HEK293 (cell line): ENCODE results near the gene GALNT11.

Source experiments
- CTCF ChIA-PET: fragments of 350-600 bp; formaldehyde crosslinking; extraction: SDS; loops from one replicate; lab custom pipeline; 2021; ENCODE audit warnings: antibody characterized with exemption; lab: Yijun Ruan, JAX
- POLR2A ChIA-PET: fragments of 300-600 bp; formaldehyde crosslinking; extraction: SDS; loops from one replicate; lab custom pipeline; 2020; ENCODE audit warnings: antibody characterized with exemption, inconsistent platforms; lab: Yijun Ruan, JAX
- H3K27ac ChIP-seq: fragments of 200-500 bp; sonication (Bioruptor generic); 2 replicates; pipeline ENCODE4 v1.5.1; 2014; ENCODE audit warnings: low read depth, low read length, control low read depth, inconsistent platforms; ENCODE audit errors: extremely low read depth
- H3K36me3 ChIP-seq, 2 experiments: fragments of 200-500 bp in 1 of 2; sonication (Bioruptor generic) in 1 of 2; 1 replicate in 1 of 2; 2 replicates in 1 of 2; pipeline ENCODE4 v1.5.1; 2014 to 2017; ENCODE audit warnings: inconsistent platforms in 2 of 2, low read length in 2 of 2; ENCODE audit not compliant: control insufficient read depth in 2 of 2, insufficient read depth in 1 of 2
- H3K4me1 ChIP-seq: fragments of 200-500 bp; sonication (Bioruptor generic); 2 replicates; pipeline ENCODE4 v1.5.1; 2014; ENCODE audit warnings: mild to moderate bottlenecking, low read length, inconsistent platforms; ENCODE audit not compliant: control insufficient read depth, insufficient read depth
- H3K4me3 ChIP-seq: 2 replicates; pipeline ENCODE4 v1.5.1; 2011; ENCODE audit warnings: low read depth, mild to moderate bottlenecking, control low read depth, low read length, moderate library complexity
- H3K9me3 ChIP-seq: fragments of 200-500 bp; sonication (Bioruptor generic); 2 replicates; pipeline ENCODE4 v1.5.1; 2014; ENCODE audit warnings: low read depth, low read length, inconsistent platforms; ENCODE audit not compliant: control insufficient read depth, insufficient read depth
- GLI4 ChIP-seq: fragments of 450-650 bp; formaldehyde crosslinking; IDR thresholded peaks from 2 replicates; pipeline ENCODE4 v1.5.1; 2016; ENCODE audit warnings: missing biosample characterization, missing genetic modification characterization
- OSR2 ChIP-seq: fragments of 450-650 bp; formaldehyde crosslinking; IDR thresholded peaks from 2 replicates; pipeline ENCODE4 v1.5.1; 2016; ENCODE audit warnings: missing biosample characterization, missing genetic modification characterization
- PRDM1 ChIP-seq: fragments of 450-650 bp; formaldehyde crosslinking; IDR thresholded peaks from 2 replicates; pipeline ENCODE4; 2016; ENCODE audit warnings: missing biosample characterization, missing genetic modification characterization
- RBAK ChIP-seq: fragments of 450-650 bp; formaldehyde crosslinking; IDR thresholded peaks from 2 replicates; pipeline ENCODE4 v1.5.1; 2016; ENCODE audit warnings: missing biosample characterization, missing genetic modification characterization
- SCRT2 ChIP-seq: fragments of 450-650 bp; formaldehyde crosslinking; IDR thresholded peaks from 2 replicates; pipeline ENCODE4 v1.5.1; 2016; ENCODE audit warnings: missing biosample characterization, missing genetic modification characterization
- ZBTB48 ChIP-seq: fragments of 450-650 bp; formaldehyde crosslinking; IDR thresholded peaks from 2 replicates; pipeline ENCODE4 v1.5.1; 2016; ENCODE audit warnings: missing biosample characterization, missing genetic modification characterization
- ZFP41 ChIP-seq: fragments of 450-650 bp; formaldehyde crosslinking; IDR thresholded peaks from 2 replicates; pipeline ENCODE4 v1.5.1; 2016; ENCODE audit warnings: missing biosample characterization, missing genetic modification characterization, borderline replicate concordance
- ZNF146 ChIP-seq: fragments of 450-650 bp; formaldehyde crosslinking; IDR thresholded peaks from 2 replicates; pipeline ENCODE4 v1.5.1; 2016; ENCODE audit warnings: missing biosample characterization, missing genetic modification characterization
- ZNF366 ChIP-seq: fragments of 450-650 bp; formaldehyde crosslinking; conservative IDR thresholded peaks from 2 replicates; pipeline ENCODE4 v1.5.1; 2016; ENCODE audit warnings: missing biosample characterization, missing genetic modification characterization
- ZNF521 ChIP-seq: fragments of 450-650 bp; formaldehyde crosslinking; IDR thresholded peaks from 2 replicates; pipeline ENCODE4 v1.5.1; 2017; ENCODE audit warnings: missing biosample characterization, mild to moderate bottlenecking, missing genetic modification characterization
- ZNF544 ChIP-seq: fragments of 450-650 bp; formaldehyde crosslinking; IDR thresholded peaks from 2 replicates; pipeline ENCODE4 v1.5.0; 2017; ENCODE audit warnings: missing biosample characterization, missing genetic modification characterization
- ZNF610 ChIP-seq: fragments of 450-650 bp; formaldehyde crosslinking; IDR thresholded peaks from 2 replicates; pipeline ENCODE4 v1.5.1; 2016; ENCODE audit warnings: missing biosample characterization, missing genetic modification characterization, borderline replicate concordance
- ZNF664 ChIP-seq: fragments of 450-650 bp; formaldehyde crosslinking; IDR thresholded peaks from 2 replicates; pipeline ENCODE4 v1.5.1; 2016; ENCODE audit warnings: missing biosample characterization, missing genetic modification characterization
- ZNF707 ChIP-seq: fragments of 450-650 bp; formaldehyde crosslinking; IDR thresholded peaks from 2 replicates; pipeline ENCODE4 v1.5.1; 2016; ENCODE audit warnings: missing biosample characterization, missing genetic modification characterization
- ZNF747 ChIP-seq: fragments of 450-650 bp; formaldehyde crosslinking; IDR thresholded peaks from 2 replicates; pipeline ENCODE4 v1.5.1; 2016; ENCODE audit warnings: missing biosample characterization, missing genetic modification characterization
- ZNF791 ChIP-seq: fragments of 450-650 bp; formaldehyde crosslinking; IDR thresholded peaks from 2 replicates; pipeline ENCODE4 v1.5.1; 2016; ENCODE audit warnings: missing biosample characterization, missing genetic modification characterization
- ZNF837 ChIP-seq: fragments of 450-650 bp; formaldehyde crosslinking; IDR thresholded peaks from 2 replicates; pipeline ENCODE4 v1.5.1; 2016; ENCODE audit warnings: missing biosample characterization, missing genetic modification characterization
- TF ChIP-seq, protein P1 (sequence below): fragments of 450-650 bp; formaldehyde crosslinking; IDR thresholded peaks from 2 replicates; pipeline ENCODE4 v1.5.1; 2016; ENCODE audit warnings: missing biosample characterization, missing genetic modification characterization
- TF ChIP-seq, protein P2 (sequence below): fragments of 450-650 bp; formaldehyde crosslinking; IDR thresholded peaks from 2 replicates; pipeline ENCODE4 v1.5.0; 2017; ENCODE audit warnings: missing biosample characterization, missing genetic modification characterization, borderline replicate concordance
- TF ChIP-seq, protein P3 (sequence below): fragments of 450-650 bp; formaldehyde crosslinking; IDR thresholded peaks from 2 replicates; pipeline ENCODE4 v1.5.1; 2016; ENCODE audit warnings: missing biosample characterization, missing genetic modification characterization

Gene GALNT11

DNA sequence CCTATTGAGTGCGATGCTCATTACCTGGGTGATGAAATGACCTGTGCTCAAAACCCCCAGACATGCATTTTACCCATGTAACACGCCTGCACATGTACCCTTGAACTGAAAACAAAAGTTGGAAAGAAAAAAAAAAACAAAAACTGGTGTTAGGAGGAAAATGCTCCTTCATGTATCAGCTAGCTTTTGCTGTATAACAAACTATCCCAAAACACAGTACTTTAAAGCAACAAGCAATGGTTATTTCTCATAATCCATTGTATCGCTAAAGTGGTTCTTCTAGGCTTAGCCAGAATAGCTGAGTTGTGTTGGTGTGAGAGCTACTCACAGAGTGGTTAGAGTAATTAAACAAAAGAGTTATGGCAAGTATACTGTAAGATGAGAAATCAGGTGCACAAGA, 12.2 kb upstream of the GALNT11 start:
- CTCF ChIA-PET = interaction anchor here (0.6 to 1.4 kb wide), 2 partner anchors 73 to 231 kb away, joined by 3 read pairs; no protein-coding TSS in a partner anchor
- POLR2A ChIA-PET = no interaction called here
- H3K36me3 ChIP-seq = no peaks in the 10 kb centered on the region

DNA sequence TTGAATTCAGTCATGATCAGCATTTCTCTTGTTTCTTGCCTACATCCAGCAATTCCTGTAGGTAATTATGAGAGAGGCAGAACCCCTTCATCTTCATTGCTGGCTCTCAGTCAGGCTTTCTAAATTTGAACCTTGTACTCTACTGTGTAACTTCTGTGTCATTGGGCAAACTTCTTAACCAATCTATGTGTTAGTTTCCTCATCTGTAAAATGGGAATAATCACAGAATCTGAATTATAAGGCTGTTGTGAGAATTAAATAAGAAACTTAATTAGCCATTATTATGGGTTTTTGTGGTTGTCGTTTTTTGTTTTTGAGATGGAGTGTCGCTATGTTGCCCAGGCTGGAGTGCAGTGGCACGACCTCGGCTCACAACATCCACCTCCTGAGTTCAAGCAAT, 11.5 kb upstream of the GALNT11 start:
- TF ChIP-seq ZNF664 (tag by site-specific recombination) (no peak), RBAK (tag by site-specific recombination) (no peak), ZNF707 (tag by site-specific recombination) (no peak), SCRT2 (no peak), OSR2 (no peak), ZNF521 (tag by site-specific recombination) (no peak), ZNF366 (tag by site-specific recombination) (no peak), PRDM1 (tag by site-specific recombination) (no peak), ZNF747 (tag by site-specific recombination) (no peak), ZNF610 (tag by site-specific recombination) (no peak)
- ChIA-PET CTCF (interaction anchor here (0.6 to 1.4 kb wide), 2 partner anchors 22 to 231 kb away, joined by 3 read pairs; no protein-coding TSS in a partner anchor), POLR2A (no interaction called here)
- Histone ChIP-seq H3K9me3 (no peaks in the 10 kb centered on the region), H3K27ac (no peak overlapping the region), H3K4me1 (no peaks in the 10 kb centered on the region), H3K36me3 (no peaks in the 10 kb centered on the region), H3K4me3 (no peak overlapping the region)

More for the DNA sequence above, 12.2 kb upstream of the GALNT11 start:
- no peak overlapping the region for H3K27ac ChIP-seq
- TF ChIP-seq ZNF544 (tag by site-specific recombination) (no peak), RBAK (tag by site-specific recombination) (peak; percentile 98)
- TF ChIP-seq, protein P1, sequence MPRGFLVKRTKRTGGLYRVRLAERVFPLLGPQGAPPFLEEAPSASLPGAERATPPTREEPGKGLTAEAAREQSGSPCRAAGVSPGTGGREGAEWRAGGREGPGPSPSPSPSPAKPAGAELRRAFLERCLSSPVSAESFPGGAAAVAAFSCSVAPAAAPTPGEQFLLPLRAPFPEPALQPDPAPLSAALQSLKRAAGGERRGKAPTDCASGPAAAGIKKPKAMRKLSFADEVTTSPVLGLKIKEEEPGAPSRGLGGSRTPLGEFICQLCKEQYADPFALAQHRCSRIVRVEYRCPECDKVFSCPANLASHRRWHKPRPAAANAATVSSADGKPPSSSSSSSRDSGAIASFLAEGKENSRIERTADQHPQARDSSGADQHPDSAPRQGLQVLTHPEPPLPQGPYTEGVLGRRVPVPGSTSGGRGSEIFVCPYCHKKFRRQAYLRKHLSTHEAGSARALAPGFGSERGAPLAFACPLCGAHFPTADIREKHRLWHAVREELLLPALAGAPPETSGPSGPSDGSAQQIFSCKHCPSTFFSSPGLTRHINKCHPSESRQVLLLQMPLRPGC (tag by site-specific recombination) = no peak
- TF ChIP-seq, all 188 proteins: peak for 1
- H3K4me3 ChIP-seq = no peak overlapping the region
- no peaks in the 10 kb centered on the region for H3K9me3 ChIP-seq
- no peaks in the 10 kb centered on the region for H3K4me1 ChIP-seq

DNA sequence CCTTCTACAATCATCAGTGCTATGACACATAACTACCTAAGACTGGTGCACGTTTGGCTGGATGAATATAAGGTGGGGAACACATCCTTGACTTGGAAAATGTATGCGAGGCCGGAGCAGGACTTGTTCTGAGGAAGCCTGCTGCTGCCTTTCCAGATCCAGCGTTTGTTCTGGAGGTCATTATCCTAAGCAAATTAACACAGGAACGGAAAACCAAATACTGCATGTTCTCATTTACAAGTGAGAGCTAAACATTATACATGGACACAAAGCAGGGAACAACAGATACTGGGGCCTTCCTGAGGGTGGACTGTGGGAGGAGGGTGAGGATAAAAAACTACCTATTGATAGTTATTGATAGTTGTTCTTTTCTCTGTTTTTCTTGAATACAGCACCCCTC, 10.8 kb upstream of the GALNT11 start:
- POLR2A ChIA-PET = no interaction called here
- Histone ChIP-seq H3K27ac (no peak overlapping the region), H3K9me3 (no peaks in the 10 kb centered on the region), H3K36me3 (no peaks in the 10 kb centered on the region), H3K4me1 (no peaks in the 10 kb centered on the region), H3K4me3 (no peak overlapping the region)
- CTCF ChIA-PET = no interaction called here
- TF ChIP-seq, protein P2, sequence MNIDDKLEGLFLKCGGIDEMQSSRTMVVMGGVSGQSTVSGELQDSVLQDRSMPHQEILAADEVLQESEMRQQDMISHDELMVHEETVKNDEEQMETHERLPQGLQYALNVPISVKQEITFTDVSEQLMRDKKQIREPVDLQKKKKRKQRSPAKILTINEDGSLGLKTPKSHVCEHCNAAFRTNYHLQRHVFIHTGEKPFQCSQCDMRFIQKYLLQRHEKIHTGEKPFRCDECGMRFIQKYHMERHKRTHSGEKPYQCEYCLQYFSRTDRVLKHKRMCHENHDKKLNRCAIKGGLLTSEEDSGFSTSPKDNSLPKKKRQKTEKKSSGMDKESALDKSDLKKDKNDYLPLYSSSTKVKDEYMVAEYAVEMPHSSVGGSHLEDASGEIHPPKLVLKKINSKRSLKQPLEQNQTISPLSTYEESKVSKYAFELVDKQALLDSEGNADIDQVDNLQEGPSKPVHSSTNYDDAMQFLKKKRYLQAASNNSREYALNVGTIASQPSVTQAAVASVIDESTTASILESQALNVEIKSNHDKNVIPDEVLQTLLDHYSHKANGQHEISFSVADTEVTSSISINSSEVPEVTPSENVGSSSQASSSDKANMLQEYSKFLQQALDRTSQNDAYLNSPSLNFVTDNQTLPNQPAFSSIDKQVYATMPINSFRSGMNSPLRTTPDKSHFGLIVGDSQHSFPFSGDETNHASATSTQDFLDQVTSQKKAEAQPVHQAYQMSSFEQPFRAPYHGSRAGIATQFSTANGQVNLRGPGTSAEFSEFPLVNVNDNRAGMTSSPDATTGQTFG = no peak
- TF ChIP-seq, protein P3, sequence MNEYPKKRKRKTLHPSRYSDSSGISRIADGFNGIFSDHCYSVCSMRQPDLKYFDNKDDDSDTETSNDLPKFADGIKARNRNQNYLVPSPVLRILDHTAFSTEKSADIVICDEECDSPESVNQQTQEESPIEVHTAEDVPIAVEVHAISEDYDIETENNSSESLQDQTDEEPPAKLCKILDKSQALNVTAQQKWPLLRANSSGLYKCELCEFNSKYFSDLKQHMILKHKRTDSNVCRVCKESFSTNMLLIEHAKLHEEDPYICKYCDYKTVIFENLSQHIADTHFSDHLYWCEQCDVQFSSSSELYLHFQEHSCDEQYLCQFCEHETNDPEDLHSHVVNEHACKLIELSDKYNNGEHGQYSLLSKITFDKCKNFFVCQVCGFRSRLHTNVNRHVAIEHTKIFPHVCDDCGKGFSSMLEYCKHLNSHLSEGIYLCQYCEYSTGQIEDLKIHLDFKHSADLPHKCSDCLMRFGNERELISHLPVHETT = no peak
- no peak for TF ChIP-seq ZNF146 (tag by site-specific recombination)
- no peak for TF ChIP-seq ZNF791 (tag by site-specific recombination)
- no peak for TF ChIP-seq ZFP41
- TF ChIP-seq ZNF837 (tag by site-specific recombination) = no peak
- TF ChIP-seq GLI4 (tag by site-specific recombination) = no peak
- no peak for TF ChIP-seq RBAK (tag by site-specific recombination)
- no peak for TF ChIP-seq ZBTB48 (tag by site-specific recombination)
